ENCODE results near the gene TNIP1.

Gene TNIP1

DNA sequence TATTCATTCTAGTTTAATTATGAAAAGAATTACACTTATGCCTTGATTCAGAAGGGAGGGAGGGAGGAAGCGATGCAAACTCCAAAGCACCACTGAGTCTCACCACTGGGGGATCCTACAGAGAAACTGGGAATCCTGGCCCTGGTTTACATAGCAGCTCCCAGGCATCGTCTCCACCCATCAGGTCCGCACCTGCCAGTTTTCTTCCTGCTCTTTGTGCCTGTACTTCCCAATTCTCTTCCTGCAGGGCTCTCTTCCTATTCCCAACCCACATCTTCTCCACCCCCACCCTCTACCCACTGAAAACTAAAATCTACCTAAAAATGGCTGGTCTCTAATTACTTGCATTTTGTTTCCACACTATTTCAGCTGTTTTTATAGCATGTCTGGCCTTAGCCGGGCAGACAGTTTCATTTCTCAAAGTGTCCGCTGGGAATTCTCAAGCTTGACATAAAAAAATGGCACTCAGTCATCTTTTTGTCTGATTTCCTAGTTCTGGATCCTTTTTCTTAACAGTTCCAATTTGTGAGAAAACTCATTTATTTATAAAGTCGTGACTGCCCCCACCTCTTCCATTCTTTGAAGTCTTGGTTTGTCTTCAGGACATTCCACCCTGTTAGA lies 1.6 kb upstream of the TNIP1 start:
- peak; percentile 50 for DNase-seq

DNA sequence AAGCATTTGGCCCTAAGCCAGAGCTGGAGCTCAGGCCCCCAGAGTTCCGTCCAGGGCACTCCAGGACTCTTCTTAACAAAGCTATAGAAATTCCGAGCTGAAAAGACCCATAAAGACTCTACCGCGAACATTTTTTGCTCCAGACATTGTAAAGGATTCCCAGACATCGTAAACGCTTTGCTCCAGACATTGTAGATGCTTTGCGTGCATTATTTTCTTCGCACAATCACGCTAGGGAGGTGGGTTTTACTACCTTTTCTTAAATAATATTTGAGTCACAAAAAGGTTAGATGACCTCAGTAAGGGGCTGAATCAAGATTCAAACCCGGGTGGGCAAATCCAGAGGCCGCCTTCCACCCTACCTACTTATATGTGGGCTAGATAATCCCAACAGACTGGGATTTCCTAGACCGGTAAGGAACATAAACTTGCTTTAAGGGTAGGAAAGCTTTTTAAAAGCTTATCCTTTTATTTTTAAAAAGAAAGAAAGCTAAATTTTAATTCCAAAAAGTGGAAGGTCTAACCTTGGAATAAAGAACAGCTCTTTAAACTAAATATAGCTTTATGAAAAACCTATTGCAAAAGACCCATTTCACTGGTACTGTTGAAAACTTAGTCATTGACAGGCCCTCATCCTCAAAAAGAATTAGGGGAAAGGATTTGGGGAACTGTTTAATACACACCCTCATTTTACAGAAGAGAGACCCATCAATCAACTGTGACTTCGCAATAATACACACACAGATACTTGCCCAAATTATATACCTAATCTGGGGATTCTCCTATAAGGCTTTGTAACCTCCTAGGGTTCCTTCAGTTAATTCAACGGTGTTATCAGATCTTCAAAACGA lies 822 bp upstream of the TNIP1 start:
- DNase-seq: no peak

GRCh38 chr5:151079838-151080612 lies 809 bp downstream of the TNIP1 start:
- no peak for DNase-seq

DNA sequence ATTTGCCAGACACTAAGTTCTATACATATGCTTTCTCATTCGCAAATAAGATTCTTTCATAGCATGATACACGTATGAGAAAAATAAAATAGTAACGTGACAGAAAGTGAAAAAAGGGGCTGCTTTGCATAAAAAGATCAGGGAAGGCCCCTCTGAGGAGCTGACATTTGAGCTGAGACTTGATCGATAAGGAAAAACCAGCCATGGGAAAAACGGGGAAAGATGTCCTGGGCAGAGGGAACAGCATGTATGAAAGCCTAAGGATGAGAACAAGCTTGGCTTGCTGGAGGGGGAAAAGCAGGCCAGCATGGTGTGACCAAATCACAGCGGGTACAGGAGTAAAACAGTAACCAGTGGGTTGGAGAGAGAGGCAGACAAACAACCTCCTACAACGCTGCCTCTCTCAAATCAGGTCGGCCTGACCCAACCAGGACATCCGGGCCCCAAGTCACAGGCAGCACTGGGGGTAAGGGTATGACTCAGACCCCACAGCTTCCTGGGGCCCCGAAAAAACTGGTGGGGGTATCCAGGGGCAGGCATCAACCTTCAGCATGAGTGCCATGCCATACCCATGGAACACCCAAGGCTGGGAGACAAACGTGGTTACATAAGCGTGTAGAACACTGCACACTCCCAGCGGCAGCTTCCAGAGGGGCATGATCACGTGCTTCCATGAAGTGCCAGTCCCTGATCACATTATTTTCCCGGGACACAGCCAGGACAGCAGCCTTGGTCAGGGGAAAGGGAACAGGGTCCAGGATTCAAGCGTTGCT lies 2.2 kb downstream of the TNIP1 start:
- no peak for DNase-seq

DNA sequence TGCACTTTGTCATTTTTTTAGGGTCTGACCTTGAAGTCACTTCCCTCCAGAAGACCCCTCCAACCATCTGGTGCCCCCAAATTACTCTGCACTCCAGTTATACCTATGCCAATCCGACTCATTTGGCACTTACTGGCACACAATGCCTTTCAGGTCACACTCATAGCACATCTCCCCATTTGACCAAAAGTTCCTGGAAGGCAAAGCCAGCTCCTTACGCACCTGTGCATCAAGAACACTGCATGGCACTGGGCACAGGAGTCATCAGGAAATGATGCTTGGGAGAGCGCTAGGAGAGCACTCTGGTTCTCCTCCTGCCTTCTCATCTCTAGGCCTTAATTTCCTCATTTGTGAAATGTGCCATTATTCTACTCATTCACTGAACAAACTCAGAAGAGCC lies 2.9 kb downstream of the TNIP1 start:
- no peak for DNase-seq

- no peak for DNase-seq
Measured at GRCh38 chr5:151077419-151077818, 3.4 kb downstream of the TNIP1 start.

DNA sequence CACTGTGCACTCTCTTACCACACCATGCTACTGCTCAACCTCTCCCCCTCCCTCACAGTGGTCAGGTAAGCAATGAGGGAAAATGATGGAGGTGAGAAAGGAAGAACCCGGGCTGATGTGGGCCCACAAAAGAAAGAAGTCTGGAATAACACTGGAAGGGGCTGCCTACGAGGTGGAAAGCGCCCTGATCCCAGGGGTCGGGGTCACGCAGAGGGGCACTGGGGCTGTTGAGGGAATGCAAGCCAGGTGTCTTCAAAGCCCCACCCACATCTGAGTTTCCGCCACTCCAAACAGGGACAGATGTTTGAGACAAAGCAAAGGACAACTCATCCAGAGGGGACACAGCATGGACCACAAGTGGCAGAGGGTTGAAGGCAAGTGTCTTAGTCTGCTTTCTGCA lies 4.2 kb downstream of the TNIP1 start:
- no peak for DNase-seq

DNA sequence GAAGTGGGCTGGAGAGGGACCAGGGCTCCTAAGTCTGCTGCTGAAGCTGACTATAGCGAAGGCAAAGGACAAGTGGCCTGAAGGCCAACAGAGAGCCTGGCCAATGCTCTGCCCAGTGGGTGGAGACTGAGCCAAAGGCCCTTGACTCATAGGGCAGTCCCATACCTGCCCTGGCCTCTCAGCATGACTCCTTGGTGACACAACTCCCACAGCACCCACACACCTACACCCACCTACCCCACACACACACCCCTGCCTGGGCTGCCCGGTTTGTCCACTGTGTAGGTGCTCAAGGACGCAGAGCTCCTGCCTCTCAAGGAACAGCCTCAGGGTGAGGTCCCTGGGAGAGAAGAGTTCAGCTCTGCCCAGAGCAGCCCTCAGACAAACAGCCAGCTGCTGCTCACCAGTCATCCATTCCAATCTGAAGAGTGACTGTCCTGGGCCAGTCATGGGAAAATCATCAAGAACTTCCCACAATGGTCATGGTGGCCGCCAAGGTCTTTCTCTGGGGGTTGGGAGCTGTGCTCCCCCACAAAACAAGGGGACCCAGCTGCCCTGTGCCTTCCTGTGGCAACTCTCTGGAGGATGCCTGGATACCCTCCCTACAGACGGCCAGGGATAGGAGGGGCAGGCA lies 5.0 kb downstream of the TNIP1 start:
- no peak for DNase-seq

DNA sequence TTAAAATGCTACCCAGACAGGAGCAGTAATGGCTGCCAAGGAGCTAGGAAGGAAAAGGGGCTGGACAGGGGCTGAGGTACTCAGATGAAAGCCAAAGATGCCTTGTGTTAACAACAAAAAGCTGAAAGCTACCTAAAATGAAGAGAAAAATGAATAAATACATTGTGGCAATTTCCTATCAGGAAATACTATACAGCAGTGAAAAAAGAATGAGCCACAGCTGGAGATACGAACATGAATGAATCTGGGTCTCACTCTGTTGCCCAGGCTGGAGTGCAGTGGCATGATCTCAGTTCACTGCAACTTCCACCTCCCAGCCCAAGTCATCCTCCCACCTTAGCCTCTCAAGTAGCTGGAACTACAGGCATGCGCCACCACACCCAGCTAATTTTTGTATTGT lies 6.3 kb downstream of the TNIP1 start:
- no peak for DNase-seq

DNA sequence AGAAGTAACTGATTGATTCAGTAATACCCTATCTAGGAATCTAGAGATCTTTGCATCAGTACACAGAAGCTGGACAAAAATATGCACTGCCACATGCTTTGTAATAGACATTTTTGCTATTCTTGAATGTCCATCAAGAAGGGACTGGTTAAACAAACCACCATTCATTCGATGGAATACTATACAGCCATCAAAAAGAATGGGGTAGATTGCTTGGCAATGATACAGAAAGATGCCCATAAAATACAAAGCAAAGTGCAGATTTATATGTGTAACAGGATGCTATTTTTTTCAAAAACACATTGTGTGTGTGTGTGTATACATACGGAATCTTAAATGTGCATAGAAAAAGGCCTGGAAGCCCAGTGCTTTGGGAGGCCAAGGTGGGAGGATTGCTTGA lies 7.6 kb downstream of the TNIP1 start:
- DNase-seq: no peak

DNA sequence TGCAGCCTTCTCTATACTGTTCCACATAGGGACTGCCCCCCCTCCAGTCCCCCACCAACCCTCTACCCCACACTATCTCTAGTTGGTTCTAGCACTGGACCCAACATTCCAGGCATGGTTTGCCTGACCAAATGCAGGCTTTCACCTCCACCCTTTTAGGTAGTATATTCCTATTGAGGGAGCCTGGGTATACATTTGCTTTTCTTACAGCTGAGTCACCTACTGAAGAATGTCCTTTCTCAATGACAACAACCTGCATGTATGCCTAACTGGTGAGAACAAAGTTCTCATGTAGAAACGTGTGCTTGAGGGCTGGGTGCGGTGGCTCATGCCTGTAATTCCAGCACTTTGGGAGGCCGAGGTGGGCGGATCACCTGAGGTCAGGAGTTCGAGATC lies 8.2 kb downstream of the TNIP1 start:
- no peak for DNase-seq

GRCh38 chr5:151071848-151072629 lies 8.8 kb downstream of the TNIP1 start:
- no peak for DNase-seq

DNA sequence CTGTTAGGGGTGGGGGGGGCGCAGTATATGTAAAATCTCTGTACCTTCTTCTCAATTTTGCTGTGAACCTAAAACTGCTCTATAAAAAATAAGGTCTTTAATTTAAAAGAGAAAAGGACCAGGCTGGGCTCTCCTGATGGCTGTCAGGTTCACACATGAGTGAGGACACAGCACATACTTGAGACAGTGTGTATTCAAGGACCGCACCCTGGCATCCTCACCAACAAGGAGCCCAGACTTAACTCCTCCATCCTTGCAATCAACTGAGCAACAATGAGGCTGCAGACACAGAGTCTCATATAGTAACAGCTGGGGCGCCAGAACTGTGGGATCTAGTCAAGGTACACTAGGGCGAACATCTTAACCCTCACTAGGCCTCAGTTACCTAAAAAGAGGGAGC lies 9.8 kb downstream of the TNIP1 start:
- DNase-seq: no peak

- DNase-seq: no peak
Measured at GRCh38 chr5:151070449-151070848, 10.4 kb downstream of the TNIP1 start.

DNA sequence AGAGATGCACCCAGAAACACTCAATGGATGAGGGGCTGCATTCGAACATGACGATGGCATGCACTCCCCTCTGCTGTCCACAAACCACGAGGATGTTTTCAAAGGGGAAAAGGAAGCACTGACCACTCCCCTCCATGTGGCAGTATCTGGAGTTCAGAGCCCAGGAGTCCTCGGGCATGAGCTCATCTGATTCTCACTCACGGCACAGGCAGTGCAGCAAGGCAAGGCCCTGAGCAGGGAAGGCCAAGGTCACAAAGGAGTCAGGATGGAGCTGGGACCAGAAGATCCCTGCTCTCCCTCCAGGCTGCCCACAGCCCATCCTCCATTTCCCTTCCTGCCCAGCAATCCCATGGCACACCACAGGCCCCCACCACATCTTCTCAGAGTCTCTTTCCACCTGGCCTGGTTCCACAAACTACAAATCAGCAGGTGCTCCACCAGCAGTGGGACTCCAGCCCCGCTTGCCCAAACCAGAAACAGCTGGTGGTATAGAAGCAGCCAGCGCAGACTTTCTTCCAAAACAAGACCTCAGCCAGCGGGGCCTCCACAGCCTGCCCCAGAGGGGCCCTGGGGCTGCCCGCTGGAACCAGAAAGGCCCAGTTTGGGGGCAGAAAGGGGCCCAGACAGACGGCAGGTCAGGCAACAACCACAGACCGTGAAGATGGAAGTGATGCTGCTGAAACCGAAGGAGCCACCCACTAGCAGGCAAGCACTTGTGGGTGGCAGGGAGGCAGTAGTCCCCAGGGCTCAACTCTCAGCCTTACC lies 12.2 kb downstream of the TNIP1 start:
- DNase-seq: peak; percentile 40

DNA sequence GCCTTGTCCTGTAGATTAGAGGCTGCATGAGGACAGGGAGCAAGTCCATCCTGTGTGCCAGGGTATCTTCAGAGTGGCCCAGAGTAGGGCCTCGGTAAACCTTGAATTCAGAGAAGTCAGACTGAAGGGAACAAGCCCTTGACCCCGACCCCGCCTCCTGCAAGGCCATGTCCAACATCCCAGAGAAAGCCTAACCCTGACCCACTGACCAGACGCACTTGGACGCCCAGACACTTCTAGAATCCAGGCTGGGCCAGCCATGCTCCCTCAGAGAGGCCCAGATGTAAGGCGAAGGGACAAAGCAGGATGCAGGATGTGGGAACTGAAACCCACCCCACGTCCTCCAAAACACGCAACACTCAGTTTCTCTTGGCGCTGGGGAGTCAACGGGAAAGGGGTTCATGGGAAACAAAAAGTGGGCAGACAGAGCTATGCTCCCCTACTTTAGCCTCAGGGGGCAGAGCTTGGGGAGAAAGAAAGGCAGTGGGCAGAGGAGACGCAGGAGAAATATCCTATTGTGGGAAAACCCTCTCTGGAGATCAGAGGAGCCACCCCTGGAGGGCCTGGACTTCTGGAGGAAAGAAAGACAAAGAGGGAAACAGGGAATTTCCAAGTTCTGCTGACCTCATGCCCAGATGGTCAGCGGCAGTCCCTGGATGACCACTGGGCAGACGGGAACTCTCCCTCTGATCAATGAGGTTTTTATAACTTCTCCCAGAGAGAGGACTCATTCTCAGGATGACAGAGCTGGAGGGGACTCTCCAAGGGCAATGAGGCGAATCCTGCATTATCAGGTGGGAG lies 13.0 kb downstream of the TNIP1 start:
- DNase-seq: no peak

DNA sequence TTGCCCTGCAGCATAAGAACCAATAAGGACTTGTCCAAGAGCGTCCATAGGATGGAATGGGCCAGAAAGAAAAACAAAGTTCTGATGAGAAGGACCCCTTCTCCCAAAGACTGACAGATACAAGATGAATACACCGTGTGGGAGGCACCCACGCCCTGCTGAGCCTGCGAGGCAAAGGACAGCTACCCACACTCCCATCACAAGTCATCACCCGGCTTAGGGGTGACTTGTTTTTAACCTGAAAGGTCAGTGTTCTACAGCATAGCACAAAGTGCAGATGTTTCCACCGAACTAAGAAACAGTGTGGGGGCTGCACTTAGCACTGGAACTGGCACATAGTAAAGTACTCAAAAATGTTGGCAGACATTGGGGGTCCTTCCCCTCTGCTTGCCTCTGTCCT lies 13.9 kb downstream of the TNIP1 start:
- no peak for DNase-seq

DNA sequence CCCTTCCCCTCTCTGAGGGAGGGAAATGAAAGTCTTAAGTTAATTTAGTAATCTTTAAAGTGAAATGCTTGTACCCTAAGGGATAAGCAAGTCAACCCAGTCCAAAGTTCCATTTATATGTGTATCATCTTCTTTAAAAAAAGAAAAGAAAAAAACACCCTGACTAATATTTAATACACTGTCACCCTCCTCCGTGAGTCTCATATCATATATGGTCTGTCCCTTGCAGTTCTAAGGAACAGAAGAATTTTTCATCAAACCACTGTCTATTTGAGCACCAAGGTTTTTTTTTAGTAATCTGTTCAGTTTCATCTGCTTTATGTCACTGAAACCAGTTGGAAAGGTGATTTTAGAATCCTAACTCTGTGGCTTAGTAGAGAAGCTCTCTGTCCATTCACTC lies 15.2 kb downstream of the TNIP1 start:
- no peak for DNase-seq

DNA sequence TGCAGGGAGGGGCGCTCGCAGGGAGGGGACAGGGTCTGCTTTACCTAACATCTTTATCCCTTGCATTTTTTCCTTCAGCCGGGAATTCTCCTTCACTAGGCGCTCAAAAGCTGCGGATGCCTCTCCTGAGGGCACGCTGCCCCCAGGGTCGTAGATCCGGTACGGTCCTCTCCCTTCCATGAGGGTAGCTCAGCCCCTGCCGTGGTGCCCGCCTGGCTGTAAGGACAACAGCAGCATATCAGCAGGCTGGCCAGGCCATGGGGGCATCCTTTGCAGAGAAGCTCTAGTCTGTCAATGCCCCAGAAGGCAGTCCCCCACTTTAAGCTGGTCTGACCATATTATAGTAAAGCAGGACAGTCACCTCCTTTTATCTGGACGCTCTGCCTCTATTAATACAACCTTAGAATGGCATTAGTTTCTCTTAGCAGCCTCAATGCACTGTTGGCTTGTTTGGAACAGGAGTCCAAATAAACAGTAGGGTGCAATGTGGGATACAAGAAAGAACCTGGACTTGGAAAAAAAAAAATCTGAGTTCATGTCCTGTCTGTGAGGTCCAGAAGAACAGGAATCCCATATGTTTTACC lies 15.8 kb downstream of the TNIP1 start:
- no peak for DNase-seq

All from hematopoietic multipotent progenitor cell treated with erythropoietin and hydrocortisone succinate and interleukin-3 and kit ligand, for 4 days (in vitro differentiated cells).